Stimulated activated CD8-positive, alpha-beta memory T cell treated with anti-CD3 and anti-CD28 coated beads, Interleukin-4, amount 100 ng/mL, for 48 hours (primary cell): ENCODE results near the gene OPHN1.

Experiments
- DNase-seq: peaks from one replicate; pipeline ENCODE4 v3.0.0-alpha.2; 2020

The OPHN1 gene

GRCh38 chrX:68232206-68232605 is 201.1 kb downstream of the OPHN1 start:
- DNase-seq = no peak

GRCh38 chrX:68209008-68209407 is 224.3 kb downstream of the OPHN1 start:
- no peak for DNase-seq

GRCh38 chrX:68204521-68205038 is 228.7 kb downstream of the OPHN1 start:
- DNase-seq = no peak

DNA sequence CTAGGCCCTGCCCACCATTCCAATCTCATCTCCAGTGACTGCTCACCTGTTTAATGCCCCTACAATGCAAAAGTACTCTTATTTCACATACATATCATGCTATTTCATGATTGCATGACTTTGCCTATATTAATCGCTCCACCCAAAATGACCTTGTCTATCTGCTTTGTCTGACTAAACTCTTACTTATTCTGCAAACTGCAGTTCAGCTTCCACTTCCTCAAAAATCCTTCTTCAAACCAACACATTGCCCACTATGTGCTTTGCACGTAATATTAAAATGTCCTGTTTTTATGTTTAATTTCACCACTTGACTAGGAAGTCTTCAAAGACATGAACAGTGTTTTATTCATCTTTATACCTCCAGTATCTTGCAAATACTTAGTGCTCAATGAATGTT is 229.6 kb downstream of the OPHN1 start:
- no peak for DNase-seq

GRCh38 chrX:68203211-68203610 is 230.1 kb downstream of the OPHN1 start:
- no peak for DNase-seq

DNA sequence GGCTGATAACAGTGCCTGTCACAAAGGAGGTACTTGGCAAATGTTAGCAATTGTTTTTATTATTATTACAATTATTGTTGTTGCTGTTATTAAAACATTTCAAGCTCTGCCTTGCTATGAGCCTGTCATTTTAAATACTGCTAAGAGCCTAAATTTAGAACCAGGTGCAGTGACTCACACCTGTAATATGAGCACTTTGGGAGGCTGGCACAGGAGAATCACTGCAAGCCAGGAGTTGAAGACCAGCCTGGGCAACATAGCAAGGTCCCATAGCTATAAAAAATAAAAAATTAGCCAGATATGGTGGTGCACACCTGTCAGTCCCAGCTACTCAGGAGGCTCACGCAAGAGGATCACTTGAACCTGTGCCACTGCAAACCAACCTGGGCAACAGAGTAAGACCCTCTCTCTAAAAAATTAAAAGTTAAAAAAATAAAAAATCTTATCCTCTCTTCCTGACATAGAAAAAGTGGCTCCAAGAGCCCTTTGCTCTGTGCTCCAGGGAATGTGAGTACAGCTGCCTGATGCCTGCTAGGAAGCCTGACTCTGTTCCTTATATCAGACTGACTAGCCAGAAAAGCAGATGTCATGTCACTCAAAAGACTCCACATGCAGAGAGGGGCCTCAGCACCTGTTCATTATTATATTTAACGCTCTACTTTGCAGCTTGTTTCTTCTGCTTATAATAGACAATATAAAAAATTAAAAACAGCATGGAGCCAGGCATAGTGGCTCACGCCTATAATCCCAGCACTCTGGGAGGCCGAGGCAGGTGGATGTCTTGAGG is 234.0 kb downstream of the OPHN1 start:
- no peak for DNase-seq

- peak; percentile 25 for DNase-seq
Measured at GRCh38 chrX:68196939-68197791, 236.1 kb downstream of the OPHN1 start.

DNA sequence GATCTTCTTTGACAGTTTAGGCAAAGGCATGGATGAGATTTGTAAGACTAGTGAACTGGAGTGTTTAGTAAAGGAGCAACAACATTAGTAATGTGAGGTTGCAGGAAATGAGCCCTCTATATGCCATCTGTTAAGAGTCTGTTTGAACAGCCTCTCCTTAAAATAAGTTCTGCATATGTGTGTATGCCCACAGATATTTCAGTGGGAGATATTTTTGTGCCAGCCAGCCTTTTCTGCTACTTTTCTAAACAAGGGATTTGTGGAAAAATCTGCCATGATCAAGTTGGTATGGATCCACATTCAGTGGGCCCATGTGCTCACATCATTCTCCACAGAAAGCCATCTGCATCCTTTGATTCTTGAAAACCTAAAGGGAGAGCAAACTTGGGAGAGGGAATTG is 237.7 kb downstream of the OPHN1 start:
- no peak for DNase-seq

- no peak for DNase-seq
Measured at GRCh38 chrX:68193786-68194185, 239.5 kb downstream of the OPHN1 start.

DNA sequence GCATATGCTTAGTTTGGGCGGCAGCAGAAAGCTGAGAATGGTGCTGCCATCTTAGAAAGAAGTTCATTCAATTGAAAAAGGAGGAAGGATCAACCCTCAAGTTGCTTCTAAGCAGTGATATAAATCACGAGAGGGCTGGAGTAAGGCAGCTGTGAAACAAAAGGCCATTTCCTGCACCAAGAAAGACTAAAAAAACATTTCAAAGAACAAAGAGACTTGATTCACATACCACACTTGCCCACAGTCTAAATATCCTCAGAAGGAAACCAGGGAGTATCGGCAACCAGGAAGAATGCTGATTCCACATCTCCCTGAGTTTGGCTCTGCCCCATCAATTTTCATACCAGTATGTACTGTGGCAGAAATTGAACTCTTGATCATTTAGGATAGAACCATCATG is 240.1 kb downstream of the OPHN1 start:
- DNase-seq = no peak

GRCh38 chrX:68190799-68191198 is 242.5 kb downstream of the OPHN1 start:
- no peak for DNase-seq

- no peak for DNase-seq
Measured at GRCh38 chrX:68186552-68187262, 246.6 kb downstream of the OPHN1 start.

DNA sequence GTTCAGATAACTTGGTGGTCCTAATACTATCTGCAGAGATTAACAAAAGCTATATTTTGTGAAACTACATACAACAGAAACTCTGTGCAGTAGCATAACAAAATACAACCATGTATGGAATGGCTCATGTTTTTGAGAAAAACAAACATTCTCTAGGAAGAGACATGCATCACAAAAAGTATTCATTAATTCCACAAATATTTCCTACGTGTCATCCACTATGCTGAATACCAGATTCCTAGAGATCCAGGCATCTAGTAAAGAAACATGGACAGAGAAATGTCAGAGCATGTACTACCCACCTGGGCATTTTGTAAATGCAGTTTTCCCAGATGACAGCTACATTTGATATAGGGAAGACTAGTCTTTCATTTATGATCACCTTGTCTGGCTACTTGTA is 248.1 kb downstream of the OPHN1 start:
- DNase-seq = no peak

GRCh38 chrX:68183612-68184214 is 249.6 kb downstream of the OPHN1 start:
- DNase-seq = no peak

GRCh38 chrX:68180579-68180978 is 252.7 kb downstream of the OPHN1 start:
- no peak for DNase-seq

DNA sequence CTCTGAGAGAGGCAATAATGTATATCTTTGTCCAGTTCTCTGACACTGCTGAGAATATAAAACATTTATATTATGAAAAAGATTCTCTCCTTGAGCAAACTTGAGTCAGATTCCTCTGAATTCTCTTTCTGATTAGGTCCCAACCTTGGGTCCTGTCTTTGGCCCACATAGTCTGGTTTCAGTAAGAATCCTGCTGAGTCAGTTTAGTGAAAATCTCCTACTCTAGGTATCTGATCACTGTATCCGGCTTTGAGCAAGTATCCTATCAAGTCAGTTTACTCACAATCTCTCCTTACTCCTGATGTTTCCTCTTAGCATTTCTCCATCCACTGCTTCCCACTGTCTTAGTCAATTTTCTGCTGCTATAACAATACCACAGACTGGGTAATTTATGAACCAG is 253.9 kb downstream of the OPHN1 start:
- no peak for DNase-seq

GRCh38 chrX:68177542-68177941 is 255.8 kb downstream of the OPHN1 start:
- no peak for DNase-seq

DNA sequence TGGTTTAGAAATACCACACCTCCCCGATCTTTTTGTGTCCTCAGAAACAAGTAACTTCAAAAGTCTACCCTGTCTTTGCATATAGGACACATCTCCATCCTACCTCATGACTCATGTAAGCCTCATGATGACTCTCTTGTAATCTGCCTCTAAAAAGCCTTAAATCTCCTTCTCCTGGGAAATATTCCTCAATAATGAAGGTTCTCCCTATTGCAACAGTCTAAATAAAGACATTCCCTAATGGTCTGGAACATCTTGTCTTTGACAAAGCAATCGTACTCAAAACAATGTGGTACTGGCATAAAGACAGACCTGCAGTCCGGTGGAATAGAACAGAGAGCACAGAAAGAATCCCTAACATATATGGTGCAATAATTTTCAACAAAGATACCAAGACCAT is 257.7 kb downstream of the OPHN1 start:
- no peak for DNase-seq

GRCh38 chrX:68163441-68163840 is 269.9 kb downstream of the OPHN1 start:
- DNase-seq = no peak

DNA sequence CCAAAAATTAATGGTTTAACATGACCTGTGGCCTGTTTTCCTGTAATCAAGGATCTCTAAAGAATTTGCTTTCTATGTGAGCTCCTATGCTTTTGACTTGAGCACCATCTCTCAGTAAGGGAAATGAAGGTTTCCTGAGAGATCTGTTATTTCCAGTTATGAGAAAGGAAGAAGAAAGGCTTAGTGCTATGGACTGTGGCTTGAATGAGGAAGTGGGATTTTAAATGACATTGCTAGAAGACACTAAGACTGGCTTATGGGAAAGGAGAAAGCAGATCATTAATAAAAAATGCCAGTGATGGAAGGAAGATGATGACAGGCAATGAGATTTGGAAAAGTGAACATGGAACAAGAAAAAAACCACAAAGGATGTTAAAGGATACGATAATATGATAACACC is 285.4 kb downstream of the OPHN1 start:
- no peak for DNase-seq

DNA sequence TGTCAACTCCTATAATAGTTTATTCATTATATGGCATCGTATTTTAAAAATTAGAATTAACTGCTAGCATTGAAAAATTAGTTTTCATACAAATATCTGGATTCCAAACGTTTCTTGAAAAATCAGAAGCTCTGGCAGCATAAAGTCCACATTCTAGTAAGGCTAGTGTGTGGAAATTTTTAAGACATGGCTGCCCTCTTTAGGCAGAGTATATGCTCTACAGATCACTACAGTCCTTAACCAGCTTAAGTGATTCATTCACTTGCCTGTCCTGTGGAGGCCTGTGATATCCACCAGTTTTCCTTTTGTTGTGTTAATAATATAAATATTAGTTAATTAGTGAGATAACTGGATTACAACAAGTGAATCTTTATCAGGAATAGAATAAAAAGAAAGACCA is 287.2 kb downstream of the OPHN1 start:
- no peak for DNase-seq

DNA sequence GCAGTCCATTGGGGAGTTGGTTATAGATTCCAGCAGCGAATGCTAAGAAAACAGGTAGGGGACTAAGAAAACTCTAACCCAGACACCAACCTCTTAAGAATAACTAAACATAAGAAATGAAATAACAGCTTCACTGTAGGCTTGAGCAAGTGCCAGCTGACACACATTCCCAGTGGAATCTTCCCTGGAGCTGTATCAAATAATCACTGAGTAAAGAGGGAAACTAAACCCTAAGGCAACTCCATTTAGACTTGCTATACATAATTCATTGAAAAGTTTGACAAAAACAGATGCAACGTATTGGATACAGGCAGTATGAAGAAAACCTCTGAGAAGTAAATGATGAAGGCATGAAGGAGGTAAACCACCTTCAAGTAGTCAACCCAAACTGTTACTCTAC is 293.5 kb downstream of the OPHN1 start:
- DNase-seq = no peak

- no peak for DNase-seq
Measured at GRCh38 chrX:68133181-68133580, 300.1 kb downstream of the OPHN1 start.
